H9 (cell line): ENCODE results near the gene PLCH2. TPM values are rescaled to one million over a fixed set of nuclear protein-coding genes. Genes with fewer than 3 reads are reported as not detected.
"Not testable (repeated sequence)": the region's sequence is repeated elsewhere in the genome, so short reads cannot be mapped to it uniquely, and the experiment has no call there.

Experiments used
- DNase-seq: peaks from one replicate; pipeline ENCODE4 v3.0.0-alpha.2; 2017
- H2AFZ ChIP-seq: one replicate; pipeline ENCODE4 v1.6.1; 2013; ENCODE audit warnings: mild to moderate bottlenecking, low read length, control low read depth, moderate library complexity
- H2AK5ac ChIP-seq: 2 replicates; pipeline ENCODE4 v1.6.1; 2013; ENCODE audit warnings: low read length, control low read depth, mixed read lengths; ENCODE audit not compliant: insufficient read length
- H2BK120ac ChIP-seq: one replicate; pipeline ENCODE4 v1.6.1; 2013; ENCODE audit warnings: low read depth, mild to moderate bottlenecking, low read length, control low read depth, inconsistent platforms; ENCODE audit not compliant: poor library complexity, severe bottlenecking
- H2BK12ac ChIP-seq: 2 replicates; pipeline ENCODE4 v1.6.1; 2013; ENCODE audit warnings: low read length, control low read depth, mixed read lengths, low read depth; ENCODE audit not compliant: insufficient read length
- H2BK15ac ChIP-seq: 2 replicates; pipeline ENCODE4 v1.6.1; 2013; ENCODE audit warnings: low read depth, low read length, control low read depth
- H2BK20ac ChIP-seq: one replicate; pipeline ENCODE4 v1.6.1; 2013; ENCODE audit warnings: low read depth, mild to moderate bottlenecking, low read length, control low read depth, inconsistent platforms; ENCODE audit not compliant: poor library complexity, severe bottlenecking
- H2BK5ac ChIP-seq: 2 replicates; pipeline ENCODE4 v1.6.1; 2013; ENCODE audit warnings: low read length, control low read depth, mixed read lengths; ENCODE audit not compliant: insufficient read length
- H3K14ac ChIP-seq: 2 replicates; pipeline ENCODE4 v1.6.1; 2013; ENCODE audit warnings: low read length, control low read depth; ENCODE audit not compliant: insufficient read depth
- H3K18ac ChIP-seq: 2 replicates; pipeline ENCODE4 v1.6.1; 2013; ENCODE audit warnings: low read depth, mild to moderate bottlenecking, mixed read lengths, low read length, control low read depth; ENCODE audit not compliant: insufficient read length
- H3K23ac ChIP-seq: 2 replicates; pipeline ENCODE4 v1.6.1; 2013; ENCODE audit warnings: low read length, control low read depth, mixed read lengths, low read depth; ENCODE audit not compliant: insufficient read length
- H3K23me2 ChIP-seq: 2 replicates; pipeline ENCODE4 v1.6.1; 2013; ENCODE audit warnings: low read depth, mild to moderate bottlenecking, mixed read lengths, low read length, control low read depth; ENCODE audit not compliant: insufficient read length, poor library complexity, severe bottlenecking
- H3K27ac ChIP-seq: 2 replicates; pipeline ENCODE4 v1.5.1; 2013; ENCODE audit warnings: low read length, control low read depth, mixed read lengths, low read depth; ENCODE audit not compliant: insufficient read length
- H3K27me3 ChIP-seq: 2 replicates; pipeline ENCODE4 v1.6.1; 2013; ENCODE audit warnings: low read length, control low read depth, inconsistent platforms; ENCODE audit not compliant: insufficient read depth
- H3K4ac ChIP-seq: 2 replicates; pipeline ENCODE4 v1.6.1; 2013; ENCODE audit warnings: low read depth, mild to moderate bottlenecking, control low read depth, inconsistent platforms, low read length, moderate library complexity
- H3K4me1 ChIP-seq: 2 replicates; pipeline ENCODE4 v1.6.1; 2013; ENCODE audit warnings: low read length, control low read depth, inconsistent platforms; ENCODE audit not compliant: insufficient read depth
- H3K4me2 ChIP-seq: 2 replicates; pipeline ENCODE4 v1.6.1; 2013; ENCODE audit warnings: low read length, control low read depth, mixed read lengths; ENCODE audit not compliant: insufficient read length, insufficient read depth
- H3K56ac ChIP-seq: 2 replicates; pipeline ENCODE4 v1.6.1; 2013; ENCODE audit warnings: low read depth, mild to moderate bottlenecking, mixed read lengths, low read length, control low read depth; ENCODE audit not compliant: insufficient read length
- H3K79me1 ChIP-seq: 2 replicates; pipeline ENCODE4 v1.6.1; 2013; ENCODE audit warnings: low read depth, mild to moderate bottlenecking, moderate library complexity, low read length, control low read depth, inconsistent platforms; ENCODE audit not compliant: insufficient read depth, poor library complexity, severe bottlenecking
- H3K79me2 ChIP-seq: 2 replicates; pipeline ENCODE4 v1.6.1; 2013; ENCODE audit warnings: low read length, control low read depth, inconsistent platforms; ENCODE audit not compliant: insufficient read depth
- H3K9ac ChIP-seq: 2 replicates; pipeline ENCODE4 v1.6.1; 2013; ENCODE audit warnings: low read length, control low read depth, mixed read lengths; ENCODE audit not compliant: insufficient read length; ENCODE audit errors: extremely low read depth
- H3K9me3 ChIP-seq: one replicate; pipeline ENCODE4 v1.6.1; 2013; ENCODE audit warnings: low read depth, low read length, inconsistent platforms; ENCODE audit not compliant: control insufficient read depth
- H3T11ph ChIP-seq: one replicate; pipeline ENCODE4 v1.6.1; 2013; ENCODE audit warnings: mild to moderate bottlenecking, low read length, control low read depth, inconsistent platforms
- H4K20me1 ChIP-seq: one replicate; pipeline ENCODE4 v1.6.1; 2013; ENCODE audit not compliant: control insufficient read depth, insufficient read length, insufficient read depth
- H4K5ac ChIP-seq: 2 replicates; pipeline ENCODE4 v1.6.1; 2013; ENCODE audit warnings: low read depth, mild to moderate bottlenecking, mixed read lengths, low read length, control low read depth; ENCODE audit not compliant: insufficient read length
- H4K8ac ChIP-seq: replicated peaks from 2 replicates; pipeline ENCODE4 v1.6.1; 2013; ENCODE audit warnings: low read length, control low read depth, mixed read lengths, low read depth; ENCODE audit not compliant: insufficient read length
- H4K91ac ChIP-seq: 2 replicates; pipeline ENCODE4 v1.6.1; 2013; ENCODE audit warnings: low read depth, mild to moderate bottlenecking, moderate library complexity, mixed read lengths, low read length, control low read depth; ENCODE audit not compliant: insufficient read length
- H3K27ac Mint-ChIP-seq, 3 experiments: 2 replicates in 2 of 3; 3 replicates in 1 of 3; pipeline ENCODE4 v1.8.0; 2020 to 2021; ENCODE audit warnings: mixed read lengths in 3 of 3, mild to moderate bottlenecking in 1 of 3, moderate library complexity in 1 of 3
- H3K27me3 Mint-ChIP-seq: 2 replicates; pipeline ENCODE4 v1.8.0; 2021; ENCODE audit warnings: low read depth, mild to moderate bottlenecking, moderate library complexity, mixed read lengths
- H3K36me3 Mint-ChIP-seq, 3 experiments: 2 replicates in 2 of 3; 3 replicates in 1 of 3; pipeline ENCODE4 v1.8.0; 2020 to 2021; ENCODE audit warnings: low read depth in 3 of 3, mixed read lengths in 3 of 3; ENCODE audit not compliant: insufficient read depth in 1 of 3
- H3K4me1 Mint-ChIP-seq, 2 experiments: 2 replicates each; pipeline ENCODE4 v1.8.0; 2020; ENCODE audit warnings: mixed read lengths in 2 of 2
- H3K4me3 Mint-ChIP-seq, 2 experiments: 2 replicates in 1 of 2; 3 replicates in 1 of 2; pipeline ENCODE4 v1.8.0; 2020 to 2021; ENCODE audit warnings: mild to moderate bottlenecking in 2 of 2, mixed read lengths in 2 of 2, moderate library complexity in 1 of 2
- H3K9me3 Mint-ChIP-seq, 2 experiments: 2 replicates in 1 of 2; 3 replicates in 1 of 2; pipeline ENCODE4 v1.8.0; 2020; ENCODE audit warnings: mild to moderate bottlenecking in 2 of 2, mixed read lengths in 2 of 2, moderate library complexity in 1 of 2
- WGBS: extraction: QIAGEN DNeasy Blood & Tissue Kit; methylation state at CpG from one replicate; pipeline ENCODE4 v1.1.7; 2013; ENCODE audit warnings: missing lambda C conversion rate, low lambda C conversion rate, mixed read lengths; ENCODE audit not compliant: insufficient read length; ENCODE audit errors: extremely low coverage; 5-methylcytosine and 5-hydroxymethylcytosine counted together
- total RNA-seq: library from RNA; stranded (reverse); gene quantifications from 2 replicates; pipeline ENCODE4 v1.2.1, GENCODE V29; 2021
- TF ChIP-seq, protein P1 (sequence below): fragments of 200-600 bp; sonication (generic); conservative IDR thresholded peaks from 3 replicates; pipeline ENCODE4 v1.8.0; 2021; ENCODE audit warnings: antibody characterized with exemption, mild to moderate bottlenecking

Gene PLCH2
- total RNA-seq, 1 experiment from 2014 or later, result 0.09 TPM

DNA sequence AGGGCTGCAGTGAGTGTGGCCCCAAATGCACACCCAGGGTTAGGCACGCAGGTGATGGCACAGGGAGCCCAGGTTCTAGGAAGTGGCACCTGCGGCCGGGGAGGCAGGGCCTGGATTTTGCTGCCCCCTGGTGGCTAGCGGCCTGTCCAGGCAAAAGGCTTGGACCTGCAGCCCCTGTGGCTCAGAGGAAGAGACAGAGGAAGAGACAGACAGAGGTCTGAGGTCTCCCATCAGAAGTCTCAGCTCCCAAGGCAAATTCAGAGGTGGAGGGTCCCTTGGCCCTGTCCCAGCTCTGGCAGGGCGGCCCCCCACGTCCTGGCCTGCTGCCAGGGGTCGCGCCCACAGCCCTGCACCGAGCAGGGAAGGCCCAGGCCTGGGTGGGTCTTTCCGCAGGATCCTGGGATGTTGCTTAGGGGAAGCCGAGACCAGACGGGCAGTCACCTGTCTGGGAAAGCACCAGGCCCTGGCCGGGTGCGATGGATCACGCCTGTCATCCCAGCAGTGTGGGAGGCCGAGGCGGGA lies 72.0 kb downstream of the PLCH2 start:
- H3K9me3 ChIP-seq, result no peaks in the 10 kb centered on the region
- H2BK20ac ChIP-seq, result no peak overlapping the region
- no peak overlapping the region for H3K56ac ChIP-seq
- H3K18ac ChIP-seq, result no peak overlapping the region
- Mint-ChIP-seq H3K4me3 (peak overlapping the region; percentile 61 to 84; a peak in 2 of 5 replicates), H3K27me3 (no peaks in the 10 kb centered on the region), H3K9me3 (no peaks in the 10 kb centered on the region), H3K4me1 (peaks cover 10 to 27% of the 10 kb centered on the region in 2 experiments), H3K27ac (peak overlapping the region in 1 of 3 experiments; percentile 55; a peak in 1 of 7 replicates), H3K36me3 (no peaks in the 10 kb centered on the region)
- H3K4me1 ChIP-seq, result no peaks in the 10 kb centered on the region; the same call in 1 of the 2 replicates
- peaks cover 12% of the 10 kb centered on the region for H3K23me2 ChIP-seq
- H2AFZ ChIP-seq, result no peak overlapping the region
- H3K27me3 ChIP-seq, result no peaks in the 10 kb centered on the region
- no peak overlapping the region for H4K5ac ChIP-seq
- H4K20me1 ChIP-seq, result no peaks in the 10 kb centered on the region
- no peak overlapping the region for H2BK5ac ChIP-seq
- H3T11ph ChIP-seq, result no peak overlapping the region
- no peak overlapping the region for H3K4ac ChIP-seq
- no peak overlapping the region for H3K9ac ChIP-seq
- TF ChIP-seq, protein P1, sequence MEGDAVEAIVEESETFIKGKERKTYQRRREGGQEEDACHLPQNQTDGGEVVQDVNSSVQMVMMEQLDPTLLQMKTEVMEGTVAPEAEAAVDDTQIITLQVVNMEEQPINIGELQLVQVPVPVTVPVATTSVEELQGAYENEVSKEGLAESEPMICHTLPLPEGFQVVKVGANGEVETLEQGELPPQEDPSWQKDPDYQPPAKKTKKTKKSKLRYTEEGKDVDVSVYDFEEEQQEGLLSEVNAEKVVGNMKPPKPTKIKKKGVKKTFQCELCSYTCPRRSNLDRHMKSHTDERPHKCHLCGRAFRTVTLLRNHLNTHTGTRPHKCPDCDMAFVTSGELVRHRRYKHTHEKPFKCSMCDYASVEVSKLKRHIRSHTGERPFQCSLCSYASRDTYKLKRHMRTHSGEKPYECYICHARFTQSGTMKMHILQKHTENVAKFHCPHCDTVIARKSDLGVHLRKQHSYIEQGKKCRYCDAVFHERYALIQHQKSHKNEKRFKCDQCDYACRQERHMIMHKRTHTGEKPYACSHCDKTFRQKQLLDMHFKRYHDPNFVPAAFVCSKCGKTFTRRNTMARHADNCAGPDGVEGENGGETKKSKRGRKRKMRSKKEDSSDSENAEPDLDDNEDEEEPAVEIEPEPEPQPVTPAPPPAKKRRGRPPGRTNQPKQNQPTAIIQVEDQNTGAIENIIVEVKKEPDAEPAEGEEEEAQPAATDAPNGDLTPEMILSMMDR, result peak; percentile 95
- no peak overlapping the region for H2BK120ac ChIP-seq
- DNase-seq, result peak; percentile 91
- no CpG with 5 or more reads among the region's 17 CpGs for WGBS
- H3K23ac ChIP-seq, result no peak overlapping the region
- H2BK15ac ChIP-seq, result no peak overlapping the region
- H2BK12ac ChIP-seq, result no peak overlapping the region
- no peak overlapping the region for H2AK5ac ChIP-seq
- H3K79me2 ChIP-seq, result no peaks in the 10 kb centered on the region
- no peak overlapping the region for H4K91ac ChIP-seq
- peak overlapping the region; percentile 74 for H3K4me2 ChIP-seq
- H3K14ac ChIP-seq, result no peak overlapping the region
- no peak overlapping the region for H3K27ac ChIP-seq
- H3K79me1 ChIP-seq, result no peaks in the 10 kb centered on the region
- no peak overlapping the region for H4K8ac ChIP-seq

DNA sequence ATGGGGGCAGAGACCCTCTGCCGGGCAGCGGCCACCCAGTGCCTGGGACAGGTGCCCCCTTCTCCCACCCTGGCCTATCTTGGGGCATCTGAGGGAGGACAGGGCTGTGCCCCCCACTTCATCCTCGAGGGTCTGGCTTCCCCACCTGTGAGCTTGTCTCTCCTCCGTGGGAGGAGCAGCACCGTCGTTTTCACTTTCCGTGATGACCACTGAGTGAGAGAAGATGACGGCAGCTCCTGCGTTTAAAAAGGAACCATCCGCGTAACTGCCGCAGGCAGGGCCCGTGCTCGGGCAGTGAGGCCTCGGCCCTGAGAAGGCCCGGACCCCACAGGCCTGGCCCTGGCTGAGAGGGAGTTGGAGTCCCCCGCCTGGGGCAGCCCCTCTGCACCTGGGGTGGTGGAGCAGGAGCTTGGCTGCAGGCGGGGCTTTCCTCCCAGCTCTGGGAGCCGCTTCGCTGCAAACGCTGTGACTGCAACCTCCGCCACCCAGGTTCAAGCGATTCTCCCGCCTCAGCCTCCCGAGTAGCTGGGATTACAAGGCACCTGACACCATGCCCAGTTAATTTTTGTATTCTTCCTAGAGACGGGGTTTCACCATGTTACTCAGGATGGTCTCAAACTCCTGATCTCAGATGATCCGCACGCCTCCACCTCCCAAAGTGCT lies 73.4 kb downstream of the PLCH2 start:
- not testable (repeated sequence) for H2AK5ac ChIP-seq, H4K20me1 ChIP-seq, H3K4me1 ChIP-seq, H3K56ac ChIP-seq, H3K79me2 ChIP-seq, H3K14ac ChIP-seq, H3K27ac Mint-ChIP-seq, H3K23ac ChIP-seq, H2BK120ac ChIP-seq, H3K18ac ChIP-seq, H3K27me3 ChIP-seq, H4K8ac ChIP-seq, H3K9me3 Mint-ChIP-seq, H2BK15ac ChIP-seq, H3T11ph ChIP-seq, H3K4me2 ChIP-seq, H3K9me3 ChIP-seq, DNase-seq, H4K91ac ChIP-seq, H3K9ac ChIP-seq, H2AFZ ChIP-seq, H3K36me3 Mint-ChIP-seq, H4K5ac ChIP-seq, H2BK5ac ChIP-seq, H3K79me1 ChIP-seq, H2BK12ac ChIP-seq, H3K4ac ChIP-seq, H3K27me3 Mint-ChIP-seq, H2BK20ac ChIP-seq, H3K27ac ChIP-seq
- Mint-ChIP-seq H3K4me3 (peak overlapping the region in 1 of 2 experiments; percentile 35; a peak in 1 of 5 replicates), H3K4me1 (peaks cover 10 to 22% of the 10 kb centered on the region in 2 experiments)
- peaks cover 12% of the 10 kb centered on the region for H3K23me2 ChIP-seq
- no CpG with 5 or more reads among the region's 28 CpGs for WGBS
